GM20431 (cell line): Measurements from ENCODE around the gene PLA2G2F.

ENCODE experiments used
- in situ Hi-C: fragments of 300-500 bp; cut with MseI, MboI; formaldehyde crosslinking; loops from one replicate; pipeline ENCODE4 v1.15.0; 2020; ENCODE audit warnings: low sequenced_read_pairs; ENCODE audit not compliant: unreplicated experiment

Gene PLA2G2F

DNA sequence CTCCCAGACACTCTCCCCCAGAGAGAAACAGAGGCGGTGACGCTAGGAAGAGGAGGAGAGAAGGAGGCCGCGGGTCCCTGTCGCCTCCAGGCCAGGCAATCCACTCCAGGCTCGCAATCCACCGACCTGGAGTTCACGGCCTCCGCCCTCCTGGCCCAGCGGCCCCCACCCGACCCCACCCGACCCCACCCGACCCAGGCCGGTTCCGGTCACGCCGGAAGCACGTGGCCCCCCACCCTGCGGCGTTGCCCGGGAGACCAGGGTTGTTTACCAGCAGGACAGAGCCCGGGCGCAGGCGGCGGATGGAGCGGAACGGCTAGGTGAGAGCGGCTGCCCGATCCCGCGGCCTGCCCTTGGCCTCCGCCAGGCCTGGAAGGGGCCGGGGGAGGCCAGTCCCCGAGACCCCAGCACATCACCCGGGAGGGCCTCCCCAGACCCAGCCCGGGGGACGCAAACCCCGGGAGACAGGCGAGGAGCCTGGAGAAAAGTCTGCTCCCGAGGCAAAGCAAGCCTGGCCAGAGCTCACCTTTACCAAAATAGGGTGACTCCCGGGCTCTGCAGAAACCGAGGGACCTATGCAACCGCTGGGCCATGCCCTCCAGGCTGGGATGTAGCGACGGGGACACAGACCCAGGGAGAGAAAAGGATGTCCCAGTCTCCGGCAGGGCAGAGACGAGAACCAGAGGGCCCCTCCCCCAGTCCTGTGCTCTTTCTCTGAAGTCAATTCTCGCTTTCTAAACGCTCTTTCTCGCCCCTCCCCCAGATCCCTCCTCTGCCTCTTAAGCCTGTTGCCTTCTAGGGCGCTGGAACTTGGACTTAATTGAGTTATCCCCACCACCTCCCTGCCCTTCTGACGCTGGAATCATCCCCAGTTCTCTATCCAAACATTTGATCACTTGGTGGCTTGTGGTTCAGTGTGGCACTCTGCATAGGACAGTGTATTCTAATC is 47.0 kb downstream of the PLA2G2F start, which contains the start of the genes PLA2G2C and UBXN10:
Gene PLA2G2C, minus strand, starts transcription at position 685 of the 949 bp plus-strand sequence. CDS start 9,155 bp downstream, outside the sequence.
Gene UBXN10, plus strand, starts transcription at position 263 of the 949 bp plus-strand sequence. CDS start 4,466 bp downstream, outside the sequence.
- in situ Hi-C loops = no loop called here

- in situ Hi-C loops = no loop called here
Measured at GRCh38 chr1:20187103-20187812, 48.1 kb downstream of the PLA2G2F start.

DNA sequence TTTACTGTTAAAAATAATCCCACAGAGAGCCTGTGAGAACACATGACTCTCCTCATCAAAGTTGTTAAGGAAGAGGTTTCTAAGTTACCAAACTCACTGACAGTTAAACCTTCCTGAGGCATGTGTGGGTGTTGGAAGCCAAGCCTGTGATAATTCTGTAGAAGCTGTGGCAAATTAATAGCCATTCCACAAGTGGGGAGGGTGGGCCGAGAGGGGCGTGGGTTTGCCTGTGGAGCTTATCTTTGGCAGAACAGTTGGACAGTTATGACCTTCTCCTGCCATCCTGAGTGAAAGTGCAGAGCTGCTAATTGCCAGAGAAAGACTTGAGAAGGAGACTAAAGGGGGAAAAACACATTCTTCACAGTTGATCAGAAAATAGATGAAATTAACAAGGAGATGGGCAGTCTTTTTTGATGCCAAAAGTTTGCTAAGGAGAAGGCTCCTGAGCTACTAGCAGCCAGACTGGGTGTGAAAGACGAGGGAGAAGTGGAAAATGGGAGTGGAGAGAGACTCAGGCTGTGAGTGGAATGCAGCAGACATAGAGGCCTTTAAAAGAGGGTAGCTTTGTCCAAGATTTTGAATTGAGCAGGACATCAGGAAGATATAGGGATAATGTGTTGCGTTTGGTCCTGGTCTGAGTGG is 48.8 kb downstream of the PLA2G2F start:
- in situ Hi-C loops = no loop called here

GRCh38 chr1:20188455-20188817 is 49.3 kb downstream of the PLA2G2F start:
- in situ Hi-C loops = no loop called here

DNA sequence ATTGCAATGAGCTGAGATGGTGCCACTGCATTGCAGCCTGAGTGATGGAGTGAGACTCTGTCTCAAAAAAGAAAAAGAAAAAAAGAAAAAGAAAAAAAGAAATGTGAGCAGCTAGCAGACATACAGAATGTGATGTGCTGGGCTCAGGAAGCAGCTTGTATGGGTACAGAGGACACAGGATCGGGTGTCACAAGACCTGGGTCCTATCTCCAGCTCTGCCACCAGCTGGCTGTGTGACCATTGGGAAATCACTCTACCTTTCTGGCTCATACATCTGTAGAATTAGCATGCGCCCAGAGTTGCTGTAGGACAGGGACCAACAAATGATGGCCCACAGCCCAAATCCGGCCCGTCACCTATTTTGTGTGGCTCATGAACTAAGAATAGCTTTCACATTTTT is 50.5 kb downstream of the PLA2G2F start:
- in situ Hi-C loops = no loop called here

GRCh38 chr1:20190256-20191160 is 51.4 kb downstream of the PLA2G2F start:
- in situ Hi-C loops = no loop called here

GRCh38 chr1:20191266-20191825 is 52.2 kb downstream of the PLA2G2F start:
- in situ Hi-C loops = no loop called here

DNA sequence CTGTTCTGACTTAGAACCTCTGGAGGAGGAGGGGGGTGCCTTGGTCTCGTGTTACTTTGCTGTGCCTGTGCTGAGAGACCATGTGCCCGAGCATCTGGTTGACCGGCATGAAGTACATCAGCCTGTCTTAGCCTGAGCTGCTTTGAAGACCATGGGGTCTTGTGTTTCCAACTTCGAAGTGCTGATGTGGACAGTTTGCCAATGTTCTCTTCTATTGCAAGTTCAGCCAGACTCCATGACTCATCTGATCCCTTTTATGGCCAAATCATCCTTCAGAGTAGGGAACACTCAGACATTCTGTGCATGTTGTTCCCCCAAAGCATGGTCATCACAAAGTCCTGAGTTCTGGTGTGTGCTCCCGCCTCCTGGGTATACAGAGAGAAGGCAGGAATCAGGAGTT is 53.2 kb downstream of the PLA2G2F start:
- in situ Hi-C loops = no loop called here

GRCh38 chr1:20192871-20193411 is 53.8 kb downstream of the PLA2G2F start:
- in situ Hi-C loops = no loop called here

GRCh38 chr1:20194224-20194623 is 55.1 kb downstream of the PLA2G2F start:
- in situ Hi-C loops = no loop called here

DNA sequence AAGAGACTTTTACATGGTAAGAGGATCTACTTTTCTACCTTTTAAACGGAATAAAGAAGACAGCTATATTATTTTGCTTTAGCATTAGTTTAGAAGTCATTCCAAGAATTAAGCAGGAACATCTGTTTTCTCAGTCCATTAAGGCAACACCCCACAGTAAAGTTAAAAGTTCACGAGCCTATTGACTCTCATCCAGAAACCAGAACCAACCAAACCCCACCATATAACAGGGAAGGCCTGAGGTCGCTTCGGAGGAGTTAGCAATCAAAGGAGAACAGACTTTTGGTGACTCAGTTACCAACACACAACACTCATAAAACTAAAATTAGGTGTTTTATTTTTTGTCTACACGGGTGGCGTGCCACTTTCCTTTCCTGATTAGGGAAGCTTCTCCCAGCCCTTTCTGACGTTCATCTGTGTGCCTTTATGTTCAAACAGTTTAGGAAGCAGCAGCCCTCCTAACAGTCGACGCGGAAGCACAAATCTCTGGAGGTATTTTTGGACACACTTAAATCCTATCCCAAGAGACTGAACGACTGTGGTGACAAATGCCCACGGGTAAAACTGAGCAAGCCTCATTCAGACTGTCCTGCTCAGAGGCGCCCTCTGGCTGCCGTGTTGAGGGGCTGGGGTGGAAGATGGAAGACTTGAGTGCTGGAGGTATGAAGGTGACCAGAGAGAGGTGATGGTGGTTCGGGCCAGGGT is 55.8 kb downstream of the PLA2G2F start:
- in situ Hi-C loops = no loop called here

GRCh38 chr1:20195462-20195780 is 56.3 kb downstream of the PLA2G2F start:
- in situ Hi-C loops = no loop called here

GRCh38 chr1:20197329-20197791 is 58.2 kb downstream of the PLA2G2F start:
- in situ Hi-C loops = no loop called here

DNA sequence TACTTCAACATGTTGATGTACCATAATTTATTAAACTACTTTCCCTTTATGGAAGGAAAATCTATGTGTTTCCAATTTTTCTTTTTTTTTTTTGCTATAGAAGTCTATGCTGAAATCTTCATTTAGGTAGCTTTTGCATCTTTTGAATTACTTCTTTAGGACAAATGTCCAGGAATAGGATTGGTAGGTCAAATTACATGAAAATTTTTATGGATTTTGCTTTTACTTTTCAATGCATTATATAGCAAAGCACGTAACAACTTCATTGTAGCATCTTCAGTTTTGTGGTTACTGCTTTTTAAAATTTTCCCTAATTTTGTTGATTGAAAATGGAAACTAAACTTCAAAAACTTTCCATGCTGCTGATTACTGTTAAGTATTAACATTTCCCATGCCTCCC is 59.2 kb downstream of the PLA2G2F start:
- in situ Hi-C loops = no loop called here

DNA sequence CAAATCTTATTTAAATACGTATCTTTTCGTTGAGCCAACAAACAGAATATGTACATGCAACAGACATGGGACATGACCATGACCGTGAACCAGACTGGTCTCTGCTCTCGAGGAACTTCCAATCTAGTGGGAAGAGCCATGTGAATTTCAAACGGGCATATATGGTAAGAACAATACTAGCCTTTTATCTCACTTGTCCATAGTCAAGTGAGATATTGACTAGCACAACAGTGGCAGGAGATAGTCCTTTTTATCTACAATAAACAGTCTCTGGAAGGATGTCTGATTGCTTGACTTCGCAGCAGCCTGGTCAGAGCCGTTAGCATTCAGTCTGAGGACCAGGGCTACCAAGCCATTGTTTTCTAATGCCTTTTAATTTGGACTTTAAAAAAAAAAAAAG is 59.8 kb downstream of the PLA2G2F start:
- in situ Hi-C loops = no loop called here

- in situ Hi-C loops = no loop called here
Measured at GRCh38 chr1:20199403-20199802, 60.3 kb downstream of the PLA2G2F start.

- in situ Hi-C loops = no loop called here
Measured at GRCh38 chr1:20199840-20200239, 60.7 kb downstream of the PLA2G2F start.
